HUES48 (cell line): ENCODE results near the gene NPL.

ENCODE experiments used
- H3K27ac ChIP-seq: one replicate; pipeline ENCODE4 v1.7.0; 2013; ENCODE audit warnings: low read depth, low read length, inconsistent platforms
- H3K27me3 ChIP-seq: 2 replicates; pipeline ENCODE4 v1.6.1; 2013; ENCODE audit warnings: mild to moderate bottlenecking, low read length; ENCODE audit not compliant: control insufficient read depth, insufficient read depth
- H3K36me3 ChIP-seq: 2 replicates; pipeline ENCODE4 v1.6.1; 2013; ENCODE audit warnings: low read length; ENCODE audit not compliant: control insufficient read depth, insufficient read depth
- H3K4me1 ChIP-seq: 2 replicates; pipeline ENCODE4 v1.6.1; 2013; ENCODE audit warnings: mild to moderate bottlenecking, low read length; ENCODE audit not compliant: control insufficient read depth, insufficient read depth
- H3K4me3 ChIP-seq: 2 replicates; pipeline ENCODE4 v1.5.1; 2013; ENCODE audit warnings: mild to moderate bottlenecking, low read depth, low read length
- H3K9ac ChIP-seq: 2 replicates; pipeline ENCODE4 v1.6.1; 2013; ENCODE audit warnings: mild to moderate bottlenecking, low read depth, low read length, moderate library complexity
- H3K9me3 ChIP-seq: 2 replicates; pipeline ENCODE4 v1.6.1; 2013; ENCODE audit warnings: low read length; ENCODE audit not compliant: control insufficient read depth, insufficient read depth

The NPL gene

DNA sequence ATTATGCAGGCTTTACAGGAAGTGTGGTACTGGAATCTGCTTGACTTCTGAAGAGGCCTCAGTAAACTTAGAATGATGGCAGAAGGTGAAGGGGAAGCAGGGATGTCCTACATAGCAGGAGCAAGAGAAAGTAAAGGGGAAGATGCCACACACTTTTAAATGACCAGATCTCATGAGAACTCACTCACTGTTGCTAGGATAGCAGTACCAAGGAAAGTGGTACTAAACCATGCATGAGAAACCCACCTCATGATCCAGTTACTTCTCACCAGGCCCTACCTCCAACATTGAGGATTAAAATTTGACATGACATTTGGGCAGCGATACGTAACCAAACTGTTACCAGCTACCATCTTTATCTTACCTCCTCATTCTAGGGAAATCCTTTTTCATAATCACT is 59.2 kb downstream of the NPL start:
- no peak overlapping the region for H3K9ac ChIP-seq
- no peaks in the 10 kb centered on the region for H3K9me3 ChIP-seq
- H3K4me1 ChIP-seq: peaks cover 10% of the 10 kb centered on the region
- H3K27ac ChIP-seq: no peak overlapping the region
- H3K4me3 ChIP-seq: no peak overlapping the region
- H3K27me3 ChIP-seq: no peaks in the 10 kb centered on the region
- peaks cover 100% of the 10 kb centered on the region for H3K36me3 ChIP-seq

- H3K27me3 ChIP-seq: no peaks in the 10 kb centered on the region
- H3K9me3 ChIP-seq: no peaks in the 10 kb centered on the region
- peaks cover 100% of the 10 kb centered on the region for H3K36me3 ChIP-seq
- no peak overlapping the region for H3K27ac ChIP-seq
- H3K4me3 ChIP-seq: no peak overlapping the region
- peaks cover 5% of the 10 kb centered on the region for H3K4me1 ChIP-seq
- no peak overlapping the region for H3K9ac ChIP-seq
These were observed 60.7 kb downstream of the NPL start for GRCh38 chr1:182850319-182850718.

GRCh38 chr1:182851825-182852224 is 62.3 kb downstream of the NPL start:
- Histone ChIP-seq H3K4me3 (no peak overlapping the region), H3K27ac (no peak overlapping the region), H3K27me3 (no peaks in the 10 kb centered on the region), H3K4me1 (no peaks in the 10 kb centered on the region), H3K9ac (no peak overlapping the region), H3K9me3 (no peaks in the 10 kb centered on the region), H3K36me3 (peaks cover 100% of the 10 kb centered on the region)

- H3K9ac ChIP-seq: no peak overlapping the region
- no peaks in the 10 kb centered on the region for H3K4me1 ChIP-seq
These were observed 66.3 kb downstream of the NPL start for GRCh38 chr1:182855911-182856310.

DNA sequence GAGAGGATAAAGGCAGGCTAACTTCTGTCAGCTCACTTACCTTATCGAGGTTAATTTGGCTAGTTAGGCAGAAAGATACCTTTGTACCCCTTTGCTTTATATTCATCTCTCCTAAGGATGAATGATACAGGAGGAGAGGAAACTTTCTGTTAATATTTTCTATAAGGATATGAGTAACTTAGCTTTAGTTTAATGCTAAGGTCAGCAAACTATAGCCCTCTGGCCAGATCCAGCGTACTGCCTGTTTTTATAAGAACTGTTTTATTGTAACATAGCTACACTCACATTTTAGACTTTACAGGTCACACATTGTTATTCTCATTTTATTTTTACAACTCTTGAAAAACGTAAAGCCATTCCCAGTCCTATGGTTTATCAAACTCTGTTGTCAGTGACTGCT is 67.6 kb downstream of the NPL start:
- Histone ChIP-seq H3K4me3 (no peak overlapping the region), H3K4me1 (no peaks in the 10 kb centered on the region), H3K9ac (no peak overlapping the region), H3K9me3 (no peaks in the 10 kb centered on the region), H3K27me3 (no peaks in the 10 kb centered on the region), H3K27ac (no peak overlapping the region), H3K36me3 (peaks cover 100% of the 10 kb centered on the region)

More at GRCh38 chr1:182855911-182856310, 66.3 kb downstream of the NPL start:
- Histone ChIP-seq H3K27me3 (no peaks in the 10 kb centered on the region), H3K9me3 (no peaks in the 10 kb centered on the region), H3K36me3 (peaks cover 100% of the 10 kb centered on the region), H3K27ac (no peak overlapping the region), H3K4me3 (no peak overlapping the region)

- Histone ChIP-seq H3K9ac (no peak overlapping the region), H3K36me3 (peaks cover 100% of the 10 kb centered on the region), H3K27ac (no peak overlapping the region), H3K4me1 (no peaks in the 10 kb centered on the region), H3K9me3 (no peaks in the 10 kb centered on the region), H3K27me3 (no peaks in the 10 kb centered on the region), H3K4me3 (no peak overlapping the region)
These were observed 71.1 kb downstream of the NPL start for GRCh38 chr1:182860658-182861057.

- no peaks in the 10 kb centered on the region for H3K27me3 ChIP-seq
- H3K36me3 ChIP-seq: peaks cover 100% of the 10 kb centered on the region
- no peak overlapping the region for H3K9ac ChIP-seq
- H3K4me1 ChIP-seq: no peaks in the 10 kb centered on the region
- no peaks in the 10 kb centered on the region for H3K9me3 ChIP-seq
- no peak overlapping the region for H3K4me3 ChIP-seq
- H3K27ac ChIP-seq: no peak overlapping the region
These were observed 72.4 kb downstream of the NPL start for GRCh38 chr1:182861994-182862393.

- no peaks in the 10 kb centered on the region for H3K9me3 ChIP-seq
- H3K36me3 ChIP-seq: peaks cover 100% of the 10 kb centered on the region
- H3K4me1 ChIP-seq: no peaks in the 10 kb centered on the region
- no peak overlapping the region for H3K4me3 ChIP-seq
- no peak overlapping the region for H3K27ac ChIP-seq
- H3K9ac ChIP-seq: no peak overlapping the region
- H3K27me3 ChIP-seq: no peaks in the 10 kb centered on the region
These were observed 73.3 kb downstream of the NPL start for GRCh38 chr1:182862827-182863226.

DNA sequence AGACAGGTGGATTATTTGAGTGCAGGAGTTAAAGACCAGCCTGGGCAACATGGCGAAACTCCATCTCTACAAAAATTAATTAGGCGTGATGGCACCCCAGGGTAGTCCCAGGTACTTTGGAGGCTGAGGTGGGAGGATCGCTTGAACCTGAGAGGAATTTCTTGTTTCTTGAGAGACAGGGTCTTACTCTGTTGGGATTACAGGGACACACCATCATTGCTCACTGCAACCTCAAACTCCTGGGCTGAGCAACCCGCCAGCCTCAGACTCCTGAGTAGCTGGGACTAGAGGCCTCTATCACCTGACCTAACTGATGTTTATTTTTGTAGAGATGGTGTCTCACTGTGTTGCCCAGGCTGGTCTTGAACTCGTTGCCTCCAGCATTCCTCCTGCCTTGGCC is 74.4 kb downstream of the NPL start:
- Histone ChIP-seq H3K9me3 (no peaks in the 10 kb centered on the region), H3K9ac (no peak overlapping the region), H3K36me3 (peaks cover 100% of the 10 kb centered on the region), H3K27ac (no peak overlapping the region), H3K4me3 (no peak overlapping the region), H3K27me3 (no peaks in the 10 kb centered on the region), H3K4me1 (no peaks in the 10 kb centered on the region)

- Histone ChIP-seq H3K27ac (no peak overlapping the region), H3K4me3 (no peak overlapping the region), H3K36me3 (peaks cover 100% of the 10 kb centered on the region), H3K27me3 (no peaks in the 10 kb centered on the region), H3K4me1 (no peaks in the 10 kb centered on the region), H3K9me3 (no peaks in the 10 kb centered on the region), H3K9ac (no peak overlapping the region)
These were observed 78.3 kb downstream of the NPL start for GRCh38 chr1:182867861-182868260.

GRCh38 chr1:182869241-182869666 is 79.7 kb downstream of the NPL start:
- Histone ChIP-seq H3K27ac (peak overlapping the region; percentile 66), H3K9me3 (no peaks in the 10 kb centered on the region), H3K9ac (peak overlapping the region; percentile 50; the same call in 1 of the 2 replicates), H3K4me1 (no peaks in the 10 kb centered on the region), H3K36me3 (peaks cover 100% of the 10 kb centered on the region), H3K27me3 (no peaks in the 10 kb centered on the region), H3K4me3 (no peak overlapping the region)

- Histone ChIP-seq H3K36me3 (peaks cover 100% of the 10 kb centered on the region), H3K4me3 (no peak overlapping the region), H3K27ac (no peak overlapping the region), H3K4me1 (no peaks in the 10 kb centered on the region), H3K27me3 (no peaks in the 10 kb centered on the region), H3K9me3 (no peaks in the 10 kb centered on the region), H3K9ac (no peak overlapping the region)
These were observed 83.3 kb downstream of the NPL start for GRCh38 chr1:182872881-182873280.
